K562 (cell line): ENCODE data around the gene PTCH2. TPM values are rescaled to one million over a fixed set of nuclear protein-coding genes. Genes with fewer than 3 reads are reported as not detected.
A peak's percentile ranks its signal among the peaks of the same experiment; 100 is the strongest.

Experiments used
- ATAC-seq: fragments of 200-7000 bp; cut with Tn5 transposase; 3 replicates; pipeline ENCODE4 v1.9.1; 2020; ENCODE audit warnings: moderate library complexity
- BruUV-seq: library from RNA; stranded (reverse); fragments of 400-500 nt; replicated peaks from 2 replicates; lab custom pipeline; 2021; lab: Mats Ljungman, UMichigan
- CTCF ChIA-PET: fragments of 300-600 bp; formaldehyde crosslinking; extraction: SDS; loops from one replicate; lab custom pipeline; 2021; ENCODE audit warnings: low intra/inter-chr PET ratio; lab: Yijun Ruan, JAX
- POLR2A ChIA-PET: fragments of 300-600, 350-650 bp; sonication (Branson Sonifier 250); formaldehyde crosslinking; extraction: SDS; loops from one replicate; lab custom pipeline; 2021; ENCODE audit warnings: antibody characterized with exemption, inconsistent platforms; lab: Yijun Ruan, JAX
- DNase-seq, 4 experiments: peaks; one replicate each; pipeline versions ENCODE4 v3.0.0 to v3.0.0-alpha.2; 2011 to 2018; ENCODE audit warnings: low spot score in 3 of 4, mixed read lengths in 3 of 4; ENCODE audit errors: extremely low read depth in 1 of 4
- FAIRE-seq: peaks from 2 replicates; lab custom pipeline; 2011; peaks lifted over from hg19 to GRCh38; lab: Jason Lieb, UNC
- H2AFZ ChIP-seq: 2 replicates; pipeline ENCODE4 v1.6.0; 2011; ENCODE audit warnings: low read depth, low read length, control low read depth, inconsistent platforms
- H3K27ac ChIP-seq: fragments of 200-600 bp; 3 replicates; pipeline ENCODE4 v1.8.0; 2011; ENCODE audit warnings: low read depth, mild to moderate bottlenecking, control low read depth, inconsistent platforms, low read length, moderate library complexity, mixed read lengths; ENCODE audit errors: extremely low read depth
- H3K27me3 ChIP-seq, 2 experiments: fragments of 300-600 bp in 1 of 2; 2 replicates in 1 of 2; 3 replicates in 1 of 2; pipeline versions ENCODE4 v1.6.0 to v1.8.0; 2011; ENCODE audit warnings: inconsistent platforms in 2 of 2, low read length in 2 of 2, mild to moderate bottlenecking in 1 of 2, mixed read lengths in 1 of 2, moderate library complexity in 1 of 2; ENCODE audit not compliant: control insufficient read depth in 2 of 2, insufficient read depth in 2 of 2
- H3K36me3 ChIP-seq: fragments of 300-600 bp; 3 replicates; pipeline ENCODE4 v1.8.0; 2011; ENCODE audit warnings: mild to moderate bottlenecking, low read length, inconsistent platforms; ENCODE audit not compliant: control insufficient read depth, insufficient read depth
- H3K4me1 ChIP-seq, 2 experiments: fragments of 200-600 bp in 1 of 2; replicated peaks in 1 of 2; 2 replicates in 1 of 2; 3 replicates in 1 of 2; pipeline versions ENCODE4 v1.5.1 to v1.8.0; 2011; ENCODE audit warnings: inconsistent platforms in 2 of 2, low read length in 2 of 2, mild to moderate bottlenecking in 1 of 2, mixed read lengths in 1 of 2, moderate library complexity in 1 of 2; ENCODE audit not compliant: control insufficient read depth in 2 of 2, insufficient read depth in 2 of 2
- H3K4me2 ChIP-seq: 2 replicates; pipeline ENCODE4 v1.6.1; 2011; ENCODE audit warnings: low read length, control low read depth, inconsistent platforms, mixed read lengths; ENCODE audit not compliant: insufficient read depth
- H3K4me3 ChIP-seq: fragments of 200-600 bp; sonication (generic), shearing (Covaris generic); 2 replicates; pipeline ENCODE4 v1.5.1; 2016; ENCODE audit warnings: control low read depth, inconsistent platforms
- H3K79me2 ChIP-seq: fragments of 200-600 bp; 3 replicates; pipeline ENCODE4 v1.8.0; 2011; ENCODE audit warnings: low read length, inconsistent platforms; ENCODE audit not compliant: control insufficient read depth, insufficient read depth
- H3K9ac ChIP-seq, 2 experiments: 2 replicates each; pipeline versions ENCODE4 v1.6.0 to v1.6.1; 2011; ENCODE audit warnings: low read depth in 2 of 2, low read length in 2 of 2, control low read depth in 1 of 2, inconsistent platforms in 1 of 2, mild to moderate bottlenecking in 1 of 2, mixed read lengths in 1 of 2; ENCODE audit not compliant: insufficient read depth in 1 of 2
- H3K9me1 ChIP-seq: one replicate; pipeline ENCODE4 v1.6.0; 2011; ENCODE audit warnings: inconsistent platforms, mild to moderate bottlenecking, low read length, moderate library complexity; ENCODE audit not compliant: control insufficient read depth, insufficient read depth
- H3K9me3 ChIP-seq: replicated peaks from 2 replicates; pipeline ENCODE4 v1.5.1; 2011; ENCODE audit warnings: low read depth, low read length, inconsistent platforms; ENCODE audit not compliant: control insufficient read depth, insufficient read depth
- H4K20me1 ChIP-seq: replicated peaks from 2 replicates; pipeline ENCODE4 v1.6.1; 2011; ENCODE audit warnings: low read length, inconsistent platforms, mixed read lengths; ENCODE audit not compliant: control insufficient read depth, insufficient read depth
- CEBPB ChIP-seq: fragments of 450-650 bp; IDR thresholded peaks from 2 replicates; pipeline ENCODE4 v1.6.1; 2016; ENCODE audit warnings: missing genetic modification characterization, missing compliant biosample characterization
- DNMT1 ChIP-seq: fragments of 450-650 bp; IDR thresholded peaks from 2 replicates; pipeline ENCODE4 v1.6.1; 2016; ENCODE audit warnings: antibody characterized with exemption, mild to moderate bottlenecking
- EGR1 ChIP-seq: fragments of 450-650 bp; conservative IDR thresholded peaks from 2 replicates; pipeline ENCODE4 v1.6.1; 2017; ENCODE audit warnings: mild to moderate bottlenecking
- EP400 ChIP-seq: fragments of 450-650 bp; IDR thresholded peaks from 2 replicates; pipeline ENCODE4 v1.6.1; 2017; ENCODE audit warnings: antibody characterized with exemption, mild to moderate bottlenecking, moderate library complexity
- RCOR1 ChIP-seq, 2 experiments: IDR thresholded peaks; 2 replicates each; pipeline ENCODE4 v1.6.1; 2012; ENCODE audit warnings: low read depth in 2 of 2, low read length in 2 of 2, borderline replicate concordance in 1 of 2, improper control_type of control experiment in 1 of 2
- TCF7 ChIP-seq: sonication (generic); IDR thresholded peaks from 2 replicates; pipeline ENCODE4 v1.6.1; 2016; ENCODE audit warnings: antibody characterized with exemption, borderline replicate concordance
- ZZZ3 ChIP-seq: fragments of 450-650 bp; IDR thresholded peaks from 2 replicates; pipeline ENCODE4 v1.6.1; 2016; ENCODE audit warnings: antibody characterized with exemption, mild to moderate bottlenecking, moderate library complexity
- WGBS: fragments of 100-300 bp; shearing (Covaris generic); methylation state at CpG from one replicate; pipeline ENCODE4 v1.1.6; 2016; ENCODE audit warnings: low coverage, mixed read lengths; ENCODE audit not compliant: insufficient coverage; ENCODE audit errors: missing lambda C conversion rate; 5-methylcytosine and 5-hydroxymethylcytosine counted together
- in situ Hi-C: fragments of 300-500 bp; cut with MboI; formaldehyde crosslinking; loops from 4 replicates; pipeline ENCODE4 v1.15.0; 2018; ENCODE audit warnings: inconsistent platforms, mixed read lengths
- intact Hi-C: fragments of 100-400 bp; cut with micrococcal nuclease; formaldehyde crosslinking; loops from 2 replicates; pipeline ENCODE4 v1.14.2; 2022
- polyA plus RNA-seq, 8 experiments: library from polyadenylated mRNA; depleted of rRNA in 4 of 8; stranded (reverse) in 5 of 8; unstranded in 3 of 8; fragments of >200 nt; fragmentation: Nextera tagmentation in 2 of 8; fragmentation: Illumina TruSeq in 1 of 8; extraction: Ambion mirVana in 2 of 8; extraction: Trizol in 1 of 8; gene quantifications; 2 replicates each; pipeline versions ENCODE4 v1.2.1 to v1.2.3, GENCODE V29; 2011 to 2014; ENCODE audit warnings: inconsistent platforms in 1 of 8, missing spikeins in 1 of 8
- total RNA-seq, 7 experiments: library from RNA; depleted of rRNA in 6 of 7; stranded (reverse); fragments of >200 nt in 6 of 7; fragmentation: Illumina TruSeq in 2 of 7; extraction: Trizol in 2 of 7; gene quantifications; 2 replicates each; pipeline versions ENCODE4 v1.2.1 to v1.2.3, GENCODE V29; 2011 to 2021; ENCODE audit warnings: low replicate concordance in 1 of 7
- TF ChIP-seq, protein P1 (sequence below), 2 experiments: fragments of 450-650 bp in 1 of 2; IDR thresholded peaks; 2 replicates each; pipeline ENCODE4 v1.6.1; 2011 to 2017; ENCODE audit warnings: low read depth in 2 of 2, antibody characterized with exemption in 1 of 2, borderline replicate concordance in 1 of 2, low read length in 1 of 2, mild to moderate bottlenecking in 1 of 2, mixed read lengths in 1 of 2; ENCODE audit not compliant: control insufficient read depth in 1 of 2
- TF ChIP-seq, protein P2 (sequence below): sonication (generic); formaldehyde crosslinking; IDR thresholded peaks from 2 replicates; pipeline ENCODE4 v1.4.0; 2020; ENCODE audit warnings: mild to moderate bottlenecking, missing genetic modification reagents
- TF ChIP-seq, protein P3 (sequence below): fragments of 450-650 bp; conservative IDR thresholded peaks from 2 replicates; pipeline ENCODE4 v1.6.1; 2016; ENCODE audit warnings: missing genetic modification characterization, low read depth, mild to moderate bottlenecking, control low read depth, missing compliant biosample characterization
- TF ChIP-seq, protein P4 (sequence below), 3 experiments: IDR thresholded peaks in 2 of 3; conservative IDR thresholded peaks in 1 of 3; 2 replicates each; pipeline ENCODE4 v1.5.1; 2011 to 2012; ENCODE audit warnings: low read length in 3 of 3, mild to moderate bottlenecking in 3 of 3, control low read depth in 2 of 3, improper control_type of control experiment in 1 of 3, inconsistent platforms in 1 of 3, low read depth in 1 of 3, mixed read lengths in 1 of 3, moderate library complexity in 1 of 3; ENCODE audit not compliant: insufficient read depth in 2 of 3

Gene PTCH2
- total and polyA plus RNA-seq, 9 of the 15 experiments (the other 6 are each of a cell fraction or from before 2014, with no cell fraction given) = 0.15 to 27.3 (median 0.48) TPM; not detected in 1

DNA sequence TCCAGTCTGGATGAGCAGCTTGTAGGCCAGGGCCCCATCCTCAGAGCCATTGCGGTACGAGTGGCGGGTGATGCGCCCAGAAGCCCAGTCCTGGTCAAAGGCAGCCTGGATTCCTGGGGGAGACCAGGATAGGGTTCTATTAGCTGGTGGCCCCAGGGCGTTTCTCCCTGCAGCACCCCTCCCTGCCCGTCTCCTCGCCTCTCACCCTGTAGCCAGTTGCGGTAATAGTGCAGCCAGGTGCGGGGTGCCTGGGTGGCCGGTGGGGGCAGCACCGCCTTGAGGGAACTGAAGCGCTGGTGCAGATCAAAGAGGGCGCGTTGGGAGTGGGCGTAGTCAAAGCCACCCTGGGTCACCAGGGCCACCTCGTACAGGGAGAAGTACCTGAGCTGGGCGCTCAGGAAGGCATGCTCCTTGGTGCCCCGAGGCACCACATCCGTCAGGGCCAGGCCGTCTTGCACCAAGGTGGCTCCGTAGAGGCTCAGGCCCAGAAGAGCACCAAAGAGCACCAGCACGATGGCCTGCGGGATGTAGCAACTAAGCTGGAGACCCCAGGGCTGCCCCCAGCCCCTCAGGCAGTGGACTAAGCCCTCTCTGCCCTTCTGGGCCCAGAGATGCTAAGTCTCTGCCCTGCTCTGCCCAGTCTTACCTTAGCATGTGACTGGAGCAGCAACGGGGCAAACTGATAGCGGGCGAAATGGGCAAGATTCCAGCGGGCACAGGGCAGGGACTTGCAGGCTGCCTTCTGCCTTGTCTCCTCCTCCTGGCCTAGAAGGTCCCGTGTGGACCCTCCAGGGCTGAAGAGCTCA is 15.7 kb downstream of the PTCH2 start:
- H3K9me1 ChIP-seq = no peaks in the 10 kb centered on the region
- no peak overlapping the region for H3K4me3 ChIP-seq
- H2AFZ ChIP-seq = peak overlapping the region; percentile 88
- no peaks in the 10 kb centered on the region for H3K9me3 ChIP-seq
- ATAC-seq = peak; percentile 36
- H3K9ac ChIP-seq = peak overlapping the region in 1 of 2 experiments; percentile 85; a peak in 2 of 4 replicates
- H4K20me1 ChIP-seq = no peaks in the 10 kb centered on the region
- BruUV-seq = no TSS peak
- no peaks in the 10 kb centered on the region for H3K79me2 ChIP-seq
- intact Hi-C loops (no loop called here), in situ Hi-C loops (no loop called here)
- peaks cover 29 to 67% of the 10 kb centered on the region in 2 experiments for H3K4me1 ChIP-seq
- H3K36me3 ChIP-seq = no peaks in the 10 kb centered on the region
- ChIA-PET CTCF (no interaction called here), POLR2A (interaction anchor here (0.6 to 11.1 kb wide), 12 partner anchors 7 to 513 kb away, joined by 3 to 217 read pairs (median 4); partner anchors contain the start of genes MUTYH, PTCH2 and TOE1)
- H3K27me3 ChIP-seq = no peaks in the 10 kb centered on the region
- H3K27ac ChIP-seq = no peak overlapping the region
- peak in 3 of 4 experiments; percentile 38 to 55 (median 48) for DNase-seq
- no peak for FAIRE-seq
- WGBS = 76% methylated on average over 28 of the region's 28 CpGs
- H3K4me2 ChIP-seq = no peak overlapping the region
- TF ChIP-seq, protein P1, sequence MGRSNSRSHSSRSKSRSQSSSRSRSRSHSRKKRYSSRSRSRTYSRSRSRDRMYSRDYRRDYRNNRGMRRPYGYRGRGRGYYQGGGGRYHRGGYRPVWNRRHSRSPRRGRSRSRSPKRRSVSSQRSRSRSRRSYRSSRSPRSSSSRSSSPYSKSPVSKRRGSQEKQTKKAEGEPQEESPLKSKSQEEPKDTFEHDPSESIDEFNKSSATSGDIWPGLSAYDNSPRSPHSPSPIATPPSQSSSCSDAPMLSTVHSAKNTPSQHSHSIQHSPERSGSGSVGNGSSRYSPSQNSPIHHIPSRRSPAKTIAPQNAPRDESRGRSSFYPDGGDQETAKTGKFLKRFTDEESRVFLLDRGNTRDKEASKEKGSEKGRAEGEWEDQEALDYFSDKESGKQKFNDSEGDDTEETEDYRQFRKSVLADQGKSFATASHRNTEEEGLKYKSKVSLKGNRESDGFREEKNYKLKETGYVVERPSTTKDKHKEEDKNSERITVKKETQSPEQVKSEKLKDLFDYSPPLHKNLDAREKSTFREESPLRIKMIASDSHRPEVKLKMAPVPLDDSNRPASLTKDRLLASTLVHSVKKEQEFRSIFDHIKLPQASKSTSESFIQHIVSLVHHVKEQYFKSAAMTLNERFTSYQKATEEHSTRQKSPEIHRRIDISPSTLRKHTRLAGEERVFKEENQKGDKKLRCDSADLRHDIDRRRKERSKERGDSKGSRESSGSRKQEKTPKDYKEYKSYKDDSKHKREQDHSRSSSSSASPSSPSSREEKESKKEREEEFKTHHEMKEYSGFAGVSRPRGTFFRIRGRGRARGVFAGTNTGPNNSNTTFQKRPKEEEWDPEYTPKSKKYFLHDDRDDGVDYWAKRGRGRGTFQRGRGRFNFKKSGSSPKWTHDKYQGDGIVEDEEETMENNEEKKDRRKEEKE (IDR thresholded peaks at IDR 0.05; ENCODE audit: borderline replicate concordance in 1 of 2, control insufficient read depth in 1 of 2, low read depth in 2 of 2, low read length in 1 of 2) = no peak
- TF ChIP-seq EGR1 (peak; percentile 38; the same call in 1 of the 2 replicates), EP400 (no peak), CEBPB (no peak), RCOR1 (IDR thresholded peaks at IDR 0.05; ENCODE audit: borderline replicate concordance in 1 of 2, low read depth in 2 of 2, low read length in 2 of 2) (no peak), DNMT1 (no peak), ZZZ3 (no peak), TCF7 (peak; percentile 90; the same call in 1 of the 2 replicates)
- TF ChIP-seq, protein P2, sequence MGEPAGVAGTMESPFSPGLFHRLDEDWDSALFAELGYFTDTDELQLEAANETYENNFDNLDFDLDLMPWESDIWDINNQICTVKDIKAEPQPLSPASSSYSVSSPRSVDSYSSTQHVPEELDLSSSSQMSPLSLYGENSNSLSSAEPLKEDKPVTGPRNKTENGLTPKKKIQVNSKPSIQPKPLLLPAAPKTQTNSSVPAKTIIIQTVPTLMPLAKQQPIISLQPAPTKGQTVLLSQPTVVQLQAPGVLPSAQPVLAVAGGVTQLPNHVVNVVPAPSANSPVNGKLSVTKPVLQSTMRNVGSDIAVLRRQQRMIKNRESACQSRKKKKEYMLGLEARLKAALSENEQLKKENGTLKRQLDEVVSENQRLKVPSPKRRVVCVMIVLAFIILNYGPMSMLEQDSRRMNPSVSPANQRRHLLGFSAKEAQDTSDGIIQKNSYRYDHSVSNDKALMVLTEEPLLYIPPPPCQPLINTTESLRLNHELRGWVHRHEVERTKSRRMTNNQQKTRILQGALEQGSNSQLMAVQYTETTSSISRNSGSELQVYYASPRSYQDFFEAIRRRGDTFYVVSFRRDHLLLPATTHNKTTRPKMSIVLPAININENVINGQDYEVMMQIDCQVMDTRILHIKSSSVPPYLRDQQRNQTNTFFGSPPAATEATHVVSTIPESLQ = no peak
- TF ChIP-seq, protein P3, sequence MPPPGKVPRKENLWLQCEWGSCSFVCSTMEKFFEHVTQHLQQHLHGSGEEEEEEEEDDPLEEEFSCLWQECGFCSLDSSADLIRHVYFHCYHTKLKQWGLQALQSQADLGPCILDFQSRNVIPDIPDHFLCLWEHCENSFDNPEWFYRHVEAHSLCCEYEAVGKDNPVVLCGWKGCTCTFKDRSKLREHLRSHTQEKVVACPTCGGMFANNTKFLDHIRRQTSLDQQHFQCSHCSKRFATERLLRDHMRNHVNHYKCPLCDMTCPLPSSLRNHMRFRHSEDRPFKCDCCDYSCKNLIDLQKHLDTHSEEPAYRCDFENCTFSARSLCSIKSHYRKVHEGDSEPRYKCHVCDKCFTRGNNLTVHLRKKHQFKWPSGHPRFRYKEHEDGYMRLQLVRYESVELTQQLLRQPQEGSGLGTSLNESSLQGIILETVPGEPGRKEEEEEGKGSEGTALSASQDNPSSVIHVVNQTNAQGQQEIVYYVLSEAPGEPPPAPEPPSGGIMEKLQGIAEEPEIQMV (tag) = no peak
- TF ChIP-seq, protein P4, sequence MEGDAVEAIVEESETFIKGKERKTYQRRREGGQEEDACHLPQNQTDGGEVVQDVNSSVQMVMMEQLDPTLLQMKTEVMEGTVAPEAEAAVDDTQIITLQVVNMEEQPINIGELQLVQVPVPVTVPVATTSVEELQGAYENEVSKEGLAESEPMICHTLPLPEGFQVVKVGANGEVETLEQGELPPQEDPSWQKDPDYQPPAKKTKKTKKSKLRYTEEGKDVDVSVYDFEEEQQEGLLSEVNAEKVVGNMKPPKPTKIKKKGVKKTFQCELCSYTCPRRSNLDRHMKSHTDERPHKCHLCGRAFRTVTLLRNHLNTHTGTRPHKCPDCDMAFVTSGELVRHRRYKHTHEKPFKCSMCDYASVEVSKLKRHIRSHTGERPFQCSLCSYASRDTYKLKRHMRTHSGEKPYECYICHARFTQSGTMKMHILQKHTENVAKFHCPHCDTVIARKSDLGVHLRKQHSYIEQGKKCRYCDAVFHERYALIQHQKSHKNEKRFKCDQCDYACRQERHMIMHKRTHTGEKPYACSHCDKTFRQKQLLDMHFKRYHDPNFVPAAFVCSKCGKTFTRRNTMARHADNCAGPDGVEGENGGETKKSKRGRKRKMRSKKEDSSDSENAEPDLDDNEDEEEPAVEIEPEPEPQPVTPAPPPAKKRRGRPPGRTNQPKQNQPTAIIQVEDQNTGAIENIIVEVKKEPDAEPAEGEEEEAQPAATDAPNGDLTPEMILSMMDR (IDR thresholded peaks at IDR 0.05 in 2 of 3, conservative IDR thresholded peaks at IDR 0.05 in 1 of 3; ENCODE audit: insufficient read depth in 2 of 3, low read depth in 1 of 3, low read length in 3 of 3) = peak; percentile 39 to 60 (median 44); a peak in 4 of 6 replicates
